Panc1 (cell line): ENCODE data around the gene EEF2. TPM values are rescaled to one million over a fixed set of nuclear protein-coding genes. Genes with fewer than 3 reads are reported as not detected.

Experiments used
- ATAC-seq: fragments of 200-7000 bp; cut with Tn5 transposase; 2 replicates; pipeline ENCODE4 v1.9.1; 2020; ENCODE audit warnings: mild to moderate bottlenecking, moderate library complexity
- BruUV-seq: library from RNA; stranded (reverse); fragments of 400-500 nt; replicated peaks from 2 replicates; lab custom pipeline; 2021; lab: Mats Ljungman, UMichigan
- CTCF ChIA-PET: fragments of 300-600 bp; sonication (Branson Sonifier 250); formaldehyde crosslinking; loops from one replicate; lab custom pipeline; 2022; ENCODE audit warnings: antibody characterized with exemption; lab: Charles Lee
- POLR2A ChIA-PET: fragments of 300-600 bp; sonication (Branson Sonifier 250); formaldehyde crosslinking; loops from one replicate; lab custom pipeline; 2022; ENCODE audit warnings: antibody characterized with exemption; lab: Charles Lee
- DNase-seq: peaks from one replicate; pipeline ENCODE4 v3.0.0-alpha.2; 2010; ENCODE audit warnings: low read depth, low spot score
- H3K27ac ChIP-seq: 2 replicates; pipeline ENCODE4 v1.5.1; 2011; ENCODE audit warnings: mild to moderate bottlenecking, low read length, inconsistent platforms
- H3K27me3 ChIP-seq: fragments of 200-500 bp; sonication (Bioruptor generic); 2 replicates; pipeline ENCODE4 v1.6.0; 2014; ENCODE audit warnings: low read length, inconsistent platforms; ENCODE audit not compliant: control insufficient read depth, insufficient read depth
- H3K36me3 ChIP-seq: fragments of 200-500 bp; sonication (Bioruptor generic); 2 replicates; pipeline ENCODE4 v1.5.1; 2014; ENCODE audit warnings: inconsistent platforms, mild to moderate bottlenecking, low read length, moderate library complexity; ENCODE audit not compliant: control insufficient read depth, insufficient read depth
- H3K4me1 ChIP-seq: 2 replicates; pipeline ENCODE4 v1.5.1; 2011; ENCODE audit warnings: inconsistent platforms, mild to moderate bottlenecking, low read length, moderate library complexity; ENCODE audit not compliant: control insufficient read depth, insufficient read depth
- H3K4me3 ChIP-seq, 2 experiments: 2 replicates each; pipeline ENCODE4 v1.5.1; 2011 to 2012; ENCODE audit warnings: low read depth in 2 of 2, low read length in 2 of 2, mild to moderate bottlenecking in 2 of 2, inconsistent platforms in 1 of 2, moderate library complexity in 1 of 2
- H3K9me3 ChIP-seq: fragments of 200-500 bp; sonication (Bioruptor generic); 2 replicates; pipeline ENCODE4 v1.5.1; 2014; ENCODE audit warnings: low read depth, mild to moderate bottlenecking, inconsistent platforms, low read length, moderate library complexity; ENCODE audit not compliant: control insufficient read depth, insufficient read depth
- POLR2AphosphoS5 ChIP-seq: IDR thresholded peaks from 2 replicates; pipeline ENCODE4 v1.6.1; 2012; ENCODE audit warnings: mild to moderate bottlenecking, low read depth, low read length, moderate library complexity
- REST ChIP-seq, 2 experiments: IDR thresholded peaks; 2 replicates each; pipeline ENCODE4 v1.6.1; 2011 to 2012; ENCODE audit warnings: low read depth in 2 of 2, control low read depth in 1 of 2, low read length in 1 of 2, mild to moderate bottlenecking in 1 of 2, moderate library complexity in 1 of 2; ENCODE audit not compliant: insufficient read depth in 1 of 2
- SIN3A ChIP-seq: IDR thresholded peaks from 2 replicates; pipeline ENCODE4 v1.6.1; 2012; ENCODE audit warnings: low read depth, mild to moderate bottlenecking, low read length, moderate library complexity, borderline replicate concordance; ENCODE audit not compliant: insufficient read depth
- TCF7L2 ChIP-seq: IDR thresholded peaks from 2 replicates; pipeline ENCODE4 v1.6.1; 2011; ENCODE audit warnings: mild to moderate bottlenecking, low read depth, low read length, inconsistent platforms
- in situ Hi-C: cut with HindIII; loops from 2 replicates; pipeline ENCODE4 v1.10.0; 2016; ENCODE audit warnings: low sequenced_read_pairs, low pct_unique_long_range_greater_than_20kb
- intact Hi-C: fragments of 100-400 bp; cut with micrococcal nuclease; formaldehyde crosslinking; loops from one replicate; pipeline ENCODE4 v1.10.0; 2022; ENCODE audit not compliant: unreplicated experiment
- total RNA-seq: library from RNA; stranded (reverse); gene quantifications from one replicate; pipeline ENCODE4 v1.2.1, GENCODE V29; 2021; ENCODE audit not compliant: unreplicated experiment
- TF ChIP-seq, protein P1 (sequence below): fragments of 450-650 bp; IDR thresholded peaks from 2 replicates; pipeline ENCODE4 v1.5.1; 2017; ENCODE audit warnings: mild to moderate bottlenecking

Gene EEF2
- total RNA-seq, 1 experiment from 2014 or later = 1,391 TPM

- intact Hi-C loops (loop anchor here (10.0 kb wide), 1 partner anchor 220 kb away; no protein-coding TSS in a partner anchor), in situ Hi-C loops (no loop called here)
- CTCF ChIA-PET = no interaction called here
- TF ChIP-seq REST (IDR thresholded peaks at IDR 0.05; ENCODE audit: insufficient read depth in 1 of 2, low read depth in 2 of 2, low read length in 1 of 2) = no peak
- TF ChIP-seq TCF7L2 = no peak
- TF ChIP-seq POLR2AphosphoS5 = no peak
- no peak for TF ChIP-seq SIN3A
- TF ChIP-seq, protein P1, sequence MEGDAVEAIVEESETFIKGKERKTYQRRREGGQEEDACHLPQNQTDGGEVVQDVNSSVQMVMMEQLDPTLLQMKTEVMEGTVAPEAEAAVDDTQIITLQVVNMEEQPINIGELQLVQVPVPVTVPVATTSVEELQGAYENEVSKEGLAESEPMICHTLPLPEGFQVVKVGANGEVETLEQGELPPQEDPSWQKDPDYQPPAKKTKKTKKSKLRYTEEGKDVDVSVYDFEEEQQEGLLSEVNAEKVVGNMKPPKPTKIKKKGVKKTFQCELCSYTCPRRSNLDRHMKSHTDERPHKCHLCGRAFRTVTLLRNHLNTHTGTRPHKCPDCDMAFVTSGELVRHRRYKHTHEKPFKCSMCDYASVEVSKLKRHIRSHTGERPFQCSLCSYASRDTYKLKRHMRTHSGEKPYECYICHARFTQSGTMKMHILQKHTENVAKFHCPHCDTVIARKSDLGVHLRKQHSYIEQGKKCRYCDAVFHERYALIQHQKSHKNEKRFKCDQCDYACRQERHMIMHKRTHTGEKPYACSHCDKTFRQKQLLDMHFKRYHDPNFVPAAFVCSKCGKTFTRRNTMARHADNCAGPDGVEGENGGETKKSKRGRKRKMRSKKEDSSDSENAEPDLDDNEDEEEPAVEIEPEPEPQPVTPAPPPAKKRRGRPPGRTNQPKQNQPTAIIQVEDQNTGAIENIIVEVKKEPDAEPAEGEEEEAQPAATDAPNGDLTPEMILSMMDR = no peak
- no peak for DNase-seq
- ATAC-seq = no peak
- no peaks in the 10 kb centered on the region for H3K27me3 ChIP-seq
- peak overlapping the region; percentile 82 for H3K27ac ChIP-seq
- POLR2A ChIA-PET = interaction anchor here (0.7 kb wide), 1 partner anchor 158 kb away, joined by 3 read pairs; no protein-coding TSS in a partner anchor
- H3K4me3 ChIP-seq = peak overlapping the region; percentile 65 to 99
- no TSS peak for BruUV-seq
- no peaks in the 10 kb centered on the region for H3K9me3 ChIP-seq
- H3K36me3 ChIP-seq = peaks cover 32% of the 10 kb centered on the region
- peaks cover 8% of the 10 kb centered on the region for H3K4me1 ChIP-seq
These were observed 717 bp downstream of the EEF2 start for GRCh38 chr19:3984584-3984907.

- Histone ChIP-seq H3K27me3 (no peaks in the 10 kb centered on the region), H3K36me3 (peaks cover 32% of the 10 kb centered on the region), H3K4me3 (peak overlapping the region; percentile 65 to 99), H3K27ac (peak overlapping the region; percentile 82), H3K9me3 (no peaks in the 10 kb centered on the region), H3K4me1 (peaks cover 8% of the 10 kb centered on the region)
- ATAC-seq (no peak), DNase-seq (no peak)
- in situ Hi-C loops = no loop called here
- intact Hi-C loops = loop anchor here (10.0 kb wide), 1 partner anchor 221 kb away; no protein-coding TSS in a partner anchor
- TF ChIP-seq SIN3A (no peak), REST (IDR thresholded peaks at IDR 0.05; ENCODE audit: insufficient read depth in 1 of 2, low read depth in 2 of 2, low read length in 1 of 2) (0 out of 4 replicates have a peak, but pooled peaks of 1 of the 2 experiments have one; percentile 8), POLR2AphosphoS5 (no peak), TCF7L2 (no peak)
- TF ChIP-seq, protein P1 = no peak
- CTCF ChIA-PET = no interaction called here
- no TSS peak for BruUV-seq
- POLR2A ChIA-PET = interaction anchor here (0.7 kb wide), 1 partner anchor 158 kb away, joined by 3 read pairs; no protein-coding TSS in a partner anchor
These were observed 1.2 kb downstream of the EEF2 start for GRCh38 chr19:3983936-3984583.
